COR-L47 (cell line): ENCODE data around the gene NTM.
A peak's percentile ranks its signal among the peaks of the same experiment; 100 is the strongest.
"Not testable (repeated sequence)": the region's sequence is repeated elsewhere in the genome, so short reads cannot be mapped to it uniquely, and the experiment has no call there.

Experiments used
- DNase-seq: peaks from one replicate; lab custom pipeline; 2025; lab: John Stamatoyannopoulos, UW

The NTM gene

GRCh38 chr11:131463649-131464425 lies 93.4 kb downstream of the NTM start:
- no peak for DNase-seq

GRCh38 chr11:131464461-131464860 lies 94.0 kb downstream of the NTM start:
- no peak for DNase-seq

- DNase-seq = no peak
Measured at GRCh38 chr11:131465039-131465438, 94.6 kb downstream of the NTM start.

- DNase-seq = no peak
Measured at GRCh38 chr11:131465746-131466145, 95.3 kb downstream of the NTM start.

- DNase-seq = no peak
Measured at GRCh38 chr11:131467645-131468394, 97.4 kb downstream of the NTM start.

GRCh38 chr11:131468565-131468964 lies 98.2 kb downstream of the NTM start:
- no peak for DNase-seq

GRCh38 chr11:131470216-131470925 lies 100.0 kb downstream of the NTM start:
- DNase-seq = no peak

- DNase-seq = no peak
Measured at GRCh38 chr11:131471976-131472375, 101.6 kb downstream of the NTM start.

- DNase-seq = no peak
Measured at GRCh38 chr11:131474947-131475346, 104.5 kb downstream of the NTM start.

- DNase-seq = no peak
Measured at GRCh38 chr11:131476266-131476665, 105.9 kb downstream of the NTM start.

- DNase-seq = no peak
Measured at GRCh38 chr11:131478341-131478740, 107.9 kb downstream of the NTM start.

- no peak for DNase-seq
Measured at GRCh38 chr11:131481303-131481702, 110.9 kb downstream of the NTM start.

- DNase-seq = no peak
Measured at GRCh38 chr11:131481971-131482370, 111.6 kb downstream of the NTM start.

- DNase-seq = no peak
Measured at GRCh38 chr11:131483453-131483852, 113.0 kb downstream of the NTM start.

- DNase-seq = peak; percentile 11
Measured at GRCh38 chr11:131483877-131484276, 113.5 kb downstream of the NTM start.

- no peak for DNase-seq
Measured at GRCh38 chr11:131486100-131486499, 115.7 kb downstream of the NTM start.

- no peak for DNase-seq
Measured at GRCh38 chr11:131486937-131487635, 116.7 kb downstream of the NTM start.

GRCh38 chr11:131488238-131488637 lies 117.8 kb downstream of the NTM start:
- no peak for DNase-seq

GRCh38 chr11:131491503-131491902 lies 121.1 kb downstream of the NTM start:
- DNase-seq = no peak

GRCh38 chr11:131495423-131495822 lies 125.0 kb downstream of the NTM start:
- no peak for DNase-seq

- not testable (repeated sequence) for DNase-seq
Measured at GRCh38 chr11:131497686-131498085, 127.3 kb downstream of the NTM start.

- no peak for DNase-seq
Measured at GRCh38 chr11:131498631-131499160, 128.3 kb downstream of the NTM start.
